HG02759 (cell line): Measurements from ENCODE around the gene SLX4.
A peak's percentile ranks its signal among the peaks of the same experiment; 100 is the strongest.
"Not testable (repeated sequence)": the region's sequence is repeated elsewhere in the genome, so short reads cannot be mapped to it uniquely, and the experiment has no call there.

ENCODE experiments used
- ATAC-seq: cut with Tn5 transposase; IDR thresholded peaks from one replicate; pipeline ENCODE4 v1.9.1; 2021; ENCODE audit warnings: mild to moderate bottlenecking, moderate library complexity; ENCODE audit not compliant: unreplicated experiment

Gene SLX4

DNA sequence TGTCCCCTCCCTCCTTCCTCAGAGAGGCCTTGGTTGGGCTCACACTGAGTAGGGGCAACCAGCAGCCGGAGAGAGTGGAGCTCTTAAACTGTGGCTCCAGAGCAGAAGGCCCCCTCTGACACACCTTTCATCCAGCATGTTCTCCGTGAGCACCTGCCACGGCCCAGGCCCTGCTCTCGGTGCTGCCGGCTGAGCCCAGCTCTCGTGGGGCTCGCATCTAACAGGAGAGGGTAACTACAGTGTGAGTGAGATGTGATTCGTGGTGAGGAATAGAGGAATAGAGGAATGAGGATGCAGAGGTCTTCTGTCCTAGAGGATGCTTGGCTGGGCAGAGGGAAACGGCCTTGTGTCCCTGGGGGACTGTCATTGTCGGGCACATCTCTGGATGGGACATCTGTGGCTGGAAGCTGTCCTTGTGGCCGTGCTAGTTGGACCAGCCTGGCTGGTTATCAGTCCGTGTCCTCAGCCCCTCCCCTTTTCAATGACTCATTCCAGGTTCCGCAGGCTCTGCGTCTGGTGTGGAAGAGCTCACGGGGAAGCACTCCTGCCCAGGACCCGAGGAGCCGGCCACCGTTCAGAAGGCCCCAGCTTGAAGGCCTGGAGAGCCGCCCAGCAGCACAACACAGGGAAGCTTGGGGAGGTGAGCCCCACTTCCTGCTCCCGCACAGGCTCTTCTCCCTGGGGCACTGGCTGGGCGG, 31.1 kb upstream of the SLX4 start:
- no peak for ATAC-seq

DNA sequence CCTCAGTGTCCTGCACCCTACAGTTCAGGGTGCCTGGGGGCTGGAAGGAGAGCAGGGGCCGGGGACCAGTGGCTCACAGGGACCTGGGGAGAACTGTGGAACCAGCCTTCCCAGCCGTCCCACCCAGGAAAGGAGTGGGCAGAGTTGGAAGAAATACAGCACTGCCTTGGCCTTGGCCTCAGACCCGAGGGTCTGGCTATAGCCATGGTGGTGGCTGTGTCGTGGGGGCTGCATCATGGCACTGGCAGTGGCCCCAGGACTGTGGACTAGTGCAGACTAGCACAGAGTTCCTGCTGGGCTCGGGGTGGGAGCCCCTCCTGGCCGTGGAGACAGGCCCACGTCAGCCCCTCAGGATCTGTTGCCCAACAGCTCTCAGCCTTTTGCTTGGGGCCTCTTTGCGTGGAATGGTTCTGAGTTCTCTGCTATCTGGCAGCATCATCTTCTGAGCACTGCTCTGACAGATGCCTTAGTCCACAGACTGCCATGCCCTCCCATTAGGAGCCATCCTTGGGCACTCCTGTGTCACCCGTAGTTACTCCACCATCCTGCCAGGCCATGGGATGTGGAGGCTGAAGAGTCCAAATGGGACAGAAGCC, 30.5 kb upstream of the SLX4 start:
- no peak for ATAC-seq

DNA sequence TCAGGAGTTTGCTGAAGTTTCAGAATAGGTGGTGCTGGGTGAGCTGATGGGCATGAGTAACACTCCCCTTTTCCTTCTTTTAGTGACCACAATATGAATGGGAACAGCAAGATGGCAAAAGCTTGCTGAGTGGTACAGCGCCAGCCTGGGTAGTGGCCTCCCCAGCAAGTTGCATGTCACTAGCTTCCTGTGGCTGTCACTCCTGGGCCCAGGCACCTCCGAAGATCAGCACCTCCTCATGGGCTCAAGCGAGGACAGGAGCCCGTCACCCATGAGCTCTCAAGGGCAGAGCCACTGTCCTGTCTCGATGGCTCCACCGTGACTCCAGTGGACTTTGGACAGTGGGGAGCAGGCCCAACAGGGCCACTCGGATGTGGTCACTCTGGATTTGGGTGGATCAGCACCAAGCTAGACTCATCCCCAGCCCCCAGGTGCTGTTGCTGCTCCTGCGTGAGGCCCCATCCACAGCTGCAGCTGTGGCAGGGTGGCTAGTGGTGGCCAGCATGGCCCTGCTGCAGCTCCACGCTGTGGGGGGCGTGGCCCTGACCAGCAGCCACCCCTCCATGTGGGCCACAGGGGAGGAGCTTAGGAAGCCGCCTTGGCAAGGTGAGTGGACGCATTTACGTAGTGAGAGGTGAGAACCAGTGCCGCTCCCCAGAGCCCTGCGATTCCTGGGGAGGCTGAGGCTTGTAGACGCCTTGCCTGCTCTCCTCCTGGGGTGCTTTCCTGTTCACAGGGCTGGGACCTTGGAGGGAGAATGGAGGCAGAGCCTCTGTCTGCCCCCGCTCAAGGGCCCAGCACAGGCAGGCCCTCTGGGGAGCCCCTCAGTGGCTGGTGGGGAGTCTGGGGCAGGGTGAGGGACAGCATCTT, 29.5 kb upstream of the SLX4 start:
- no peak for ATAC-seq

DNA sequence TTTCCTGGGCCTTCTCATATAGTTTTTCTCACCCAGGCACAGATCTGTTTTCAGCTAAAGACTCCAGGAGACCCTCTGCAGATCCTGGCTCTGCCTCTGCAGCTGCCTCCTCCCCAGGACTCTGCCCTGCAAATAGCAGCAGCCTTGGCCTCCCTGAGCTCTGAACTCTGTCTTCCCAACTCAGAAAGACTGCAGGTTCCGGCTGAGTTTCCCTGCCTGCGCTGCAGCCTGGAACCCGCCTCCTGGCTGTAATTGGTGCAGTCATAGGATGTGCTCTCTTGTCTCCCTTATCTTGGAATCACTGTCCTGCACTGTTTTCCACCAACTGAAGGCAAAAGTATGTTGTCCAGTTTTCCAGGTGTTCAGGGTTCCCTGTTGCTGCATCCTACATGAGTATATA, 28.8 kb upstream of the SLX4 start:
- no peak for ATAC-seq

DNA sequence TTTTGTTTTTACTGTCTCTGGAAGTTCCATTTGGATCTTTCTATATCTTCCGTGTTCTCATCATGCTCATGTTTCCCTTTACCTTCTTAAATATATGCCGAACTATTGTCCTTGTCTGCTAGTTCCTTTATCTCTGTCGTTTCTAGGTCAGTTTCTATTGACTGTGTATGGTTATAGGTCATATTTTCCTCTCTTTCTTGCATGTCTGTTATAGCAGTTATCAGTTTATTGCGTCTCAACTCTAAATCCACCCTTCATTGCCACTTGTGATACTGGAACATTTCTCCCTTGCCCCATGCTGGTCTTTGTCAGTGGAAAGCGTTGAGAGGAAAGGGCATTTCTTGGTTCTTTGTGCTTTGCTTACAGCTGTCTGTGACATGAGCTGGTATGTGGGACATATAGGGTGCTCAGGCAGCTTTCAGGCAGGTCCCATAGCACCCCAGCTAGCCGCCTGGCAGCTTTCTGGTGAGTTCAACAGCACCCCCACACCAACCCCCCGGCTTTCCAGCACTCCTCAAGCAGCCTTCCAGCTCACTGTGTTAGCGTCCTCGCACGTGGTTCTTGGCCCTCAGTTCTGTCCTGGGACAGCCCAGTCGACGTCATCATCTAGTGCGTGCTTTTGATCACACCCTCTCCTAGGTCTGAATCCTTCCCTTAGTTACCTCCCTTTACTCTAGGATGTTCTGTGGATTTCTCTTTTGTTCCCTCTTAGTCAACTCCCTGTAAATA, 27.7 kb upstream of the SLX4 start:
- ATAC-seq, result no peak

DNA sequence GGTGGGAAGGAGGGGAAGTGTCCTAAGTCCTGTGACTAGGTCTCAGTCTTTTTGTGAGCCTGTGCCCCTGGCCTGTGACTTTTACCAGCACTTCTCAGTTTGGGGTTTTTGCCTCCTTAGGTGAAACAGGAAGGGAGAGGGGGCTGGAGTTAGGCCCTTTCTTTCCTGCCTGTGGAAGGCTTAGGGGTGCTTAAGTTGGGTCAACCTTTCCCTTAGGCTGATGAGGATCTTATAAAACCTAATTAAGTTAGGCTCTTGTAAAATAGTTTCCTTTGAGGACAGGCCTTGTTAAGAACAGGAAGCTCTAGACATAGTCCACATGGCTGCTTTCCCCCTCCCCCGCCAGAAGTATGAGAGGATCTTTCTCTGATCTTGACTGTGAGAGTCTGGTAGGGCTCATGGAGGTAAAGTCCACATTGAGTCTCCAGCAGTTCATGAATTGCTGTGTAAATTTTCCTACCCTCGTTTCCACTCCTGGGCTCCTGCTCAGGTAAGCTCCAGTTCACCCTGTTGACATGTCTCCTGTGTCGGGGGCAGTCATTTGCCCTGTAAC, 26.0 kb upstream of the SLX4 start:
- ATAC-seq, result no peak

DNA sequence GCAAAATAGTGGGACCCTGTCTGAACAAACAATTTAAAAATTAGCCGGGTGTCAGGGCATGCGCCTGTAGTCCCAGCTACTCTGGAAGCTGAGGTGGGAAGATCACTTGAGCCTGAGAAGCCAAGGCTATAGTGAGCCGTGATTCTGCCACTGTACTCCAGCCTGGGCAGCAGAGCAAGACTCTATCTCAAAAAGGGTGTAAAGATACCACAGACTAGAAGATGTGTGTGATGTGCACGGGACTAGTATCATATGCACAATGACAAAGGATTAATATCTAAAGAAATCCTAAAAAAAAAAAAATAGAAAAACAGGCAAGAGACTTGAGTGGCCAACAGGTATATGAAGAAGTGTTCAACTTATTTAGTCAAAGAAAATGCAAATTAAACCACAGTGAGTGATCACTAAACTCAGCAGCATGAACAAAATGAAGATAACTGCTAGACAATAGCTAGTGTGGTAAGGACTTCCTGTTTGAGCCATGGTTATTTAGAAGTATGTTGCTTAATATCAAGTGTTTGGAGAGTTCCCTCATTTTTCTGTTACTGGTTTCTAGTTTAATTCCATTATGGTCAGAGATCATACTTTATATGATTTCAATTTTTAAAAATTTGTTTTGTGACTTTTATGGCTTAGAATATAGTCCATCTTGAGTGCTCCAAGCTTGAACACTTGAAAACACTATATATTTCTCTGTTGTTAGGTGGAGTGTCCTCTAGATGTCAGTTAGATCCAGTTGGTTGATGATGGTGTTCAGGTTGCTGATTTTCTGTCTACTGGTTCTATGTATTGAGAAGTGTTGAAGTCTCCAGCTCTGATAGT, 14.7 kb upstream of the SLX4 start:
- ATAC-seq, result peak; percentile 58

DNA sequence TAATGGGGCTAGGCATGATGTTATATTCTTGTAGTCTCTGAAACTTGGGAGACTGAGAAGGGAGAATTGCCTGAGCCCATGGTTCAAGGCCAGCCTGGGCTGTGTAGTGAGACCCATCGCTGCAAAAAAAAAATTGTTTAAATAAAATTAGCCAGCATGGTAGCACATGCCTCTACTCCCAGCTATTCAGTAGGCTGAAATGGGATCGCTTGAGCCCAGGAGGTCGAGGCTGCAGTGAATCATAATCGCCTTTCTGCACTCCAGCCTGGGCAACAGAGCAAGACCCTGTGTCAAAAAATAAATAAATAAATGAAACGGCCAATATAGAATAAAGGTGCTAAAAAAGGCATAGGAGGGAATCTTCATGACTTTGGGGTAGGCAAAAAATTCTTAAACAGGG, 13.9 kb upstream of the SLX4 start:
- no peak for ATAC-seq

DNA sequence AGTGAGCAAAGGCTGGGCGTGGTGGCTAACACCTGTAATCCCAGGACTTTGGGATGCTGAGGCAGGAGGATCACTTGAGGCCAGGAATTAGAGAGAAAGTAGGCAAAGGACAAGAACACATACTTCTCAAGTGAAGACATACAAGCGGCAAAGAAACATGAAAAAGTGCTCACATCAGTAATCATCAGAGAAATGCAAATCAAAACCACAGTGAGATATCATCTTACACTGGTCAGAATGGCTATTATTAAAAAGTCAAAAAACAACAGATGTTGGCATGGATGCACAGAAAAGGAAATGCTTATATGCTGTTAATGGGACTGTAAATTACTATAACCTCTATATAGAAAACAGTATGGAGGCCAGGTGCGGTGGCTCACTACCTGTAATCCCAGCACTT, 12.2 kb upstream of the SLX4 start:
- peak; percentile 48 for ATAC-seq

DNA sequence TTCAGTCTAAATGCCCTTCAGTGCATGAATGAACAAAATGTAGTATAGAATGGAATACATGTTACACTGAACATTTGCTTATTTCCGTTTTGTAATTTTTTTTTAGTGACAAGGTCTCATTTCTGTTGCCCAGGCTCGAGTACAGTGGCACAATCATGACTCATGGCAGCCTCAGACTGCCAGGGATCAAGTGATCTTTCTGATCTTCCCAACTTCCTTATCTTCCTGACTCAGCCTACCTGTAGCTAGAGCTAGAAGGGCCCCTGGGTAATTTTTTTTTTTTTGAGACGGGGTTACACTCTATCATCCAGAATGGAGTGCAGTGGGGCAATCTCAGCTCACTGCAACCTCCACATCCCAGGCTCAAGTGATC, 7.3 kb upstream of the SLX4 start:
- ATAC-seq, result no peak

DNA sequence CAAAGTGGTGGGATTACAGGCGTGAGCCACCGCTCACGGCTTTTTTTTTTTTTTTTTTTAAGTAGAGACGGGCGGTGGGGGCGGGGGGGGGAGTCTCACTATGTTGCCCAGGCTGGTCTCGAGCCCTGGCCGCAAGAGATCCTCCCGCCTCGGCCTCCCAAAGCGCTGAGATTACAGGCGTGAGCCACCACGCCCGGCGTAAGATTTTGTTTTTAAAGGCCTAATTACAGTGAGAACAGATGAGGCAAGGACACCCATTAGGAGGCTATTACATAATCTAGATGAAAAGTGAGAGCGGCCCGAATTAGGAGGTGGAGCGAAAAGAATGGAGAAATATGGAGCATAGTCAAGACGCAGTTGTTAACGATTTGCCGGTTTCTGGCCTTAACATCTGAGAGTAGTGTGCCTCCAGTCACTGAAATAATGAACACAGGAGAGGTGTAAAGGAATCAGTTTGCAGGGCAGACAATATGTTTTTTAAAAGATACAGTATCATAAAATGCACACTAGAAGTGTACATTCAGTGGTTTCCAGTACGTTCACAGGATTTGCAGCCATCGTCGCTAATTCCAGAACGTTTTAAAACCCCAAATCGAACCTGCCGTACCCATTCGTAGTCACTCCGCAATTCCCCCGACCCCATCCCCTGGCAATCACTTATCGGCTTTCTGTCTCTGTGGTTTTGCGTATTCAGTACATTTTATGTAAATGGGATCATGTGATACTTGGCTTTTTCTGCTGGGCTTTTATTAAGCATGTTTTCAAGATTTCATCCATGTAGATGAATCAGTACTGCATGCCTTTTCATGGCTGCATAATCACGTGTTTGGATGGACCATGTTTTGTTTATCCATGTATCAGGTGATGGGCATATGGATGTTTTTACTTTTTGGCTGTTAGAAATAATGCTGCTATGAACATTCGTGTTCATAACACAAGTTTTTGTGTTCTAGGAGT, 1.4 kb upstream of the SLX4 start:
- ATAC-seq, result no peak

DNA sequence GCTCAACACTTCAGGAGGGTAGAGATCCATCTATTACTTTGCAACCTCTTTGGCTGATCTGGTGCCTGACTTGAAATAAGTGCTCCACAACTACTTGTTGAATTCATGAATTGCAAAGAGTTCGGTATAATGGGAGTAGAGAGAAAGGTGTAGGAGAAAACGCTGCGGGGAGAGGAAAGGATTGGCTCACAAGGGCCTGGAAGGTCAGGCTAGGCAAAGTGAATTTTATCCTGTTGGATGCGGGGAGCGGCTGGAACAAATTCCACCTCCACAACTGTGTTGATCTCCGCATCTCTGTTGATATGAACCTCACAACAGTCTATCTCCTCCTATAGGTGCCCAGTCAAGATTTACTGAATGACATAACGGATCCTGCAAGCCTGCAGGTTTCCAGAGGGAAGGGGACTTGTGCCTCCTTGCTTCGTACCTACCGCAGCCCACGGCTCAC, 684 bp downstream of the SLX4 start:
- no peak for ATAC-seq

DNA sequence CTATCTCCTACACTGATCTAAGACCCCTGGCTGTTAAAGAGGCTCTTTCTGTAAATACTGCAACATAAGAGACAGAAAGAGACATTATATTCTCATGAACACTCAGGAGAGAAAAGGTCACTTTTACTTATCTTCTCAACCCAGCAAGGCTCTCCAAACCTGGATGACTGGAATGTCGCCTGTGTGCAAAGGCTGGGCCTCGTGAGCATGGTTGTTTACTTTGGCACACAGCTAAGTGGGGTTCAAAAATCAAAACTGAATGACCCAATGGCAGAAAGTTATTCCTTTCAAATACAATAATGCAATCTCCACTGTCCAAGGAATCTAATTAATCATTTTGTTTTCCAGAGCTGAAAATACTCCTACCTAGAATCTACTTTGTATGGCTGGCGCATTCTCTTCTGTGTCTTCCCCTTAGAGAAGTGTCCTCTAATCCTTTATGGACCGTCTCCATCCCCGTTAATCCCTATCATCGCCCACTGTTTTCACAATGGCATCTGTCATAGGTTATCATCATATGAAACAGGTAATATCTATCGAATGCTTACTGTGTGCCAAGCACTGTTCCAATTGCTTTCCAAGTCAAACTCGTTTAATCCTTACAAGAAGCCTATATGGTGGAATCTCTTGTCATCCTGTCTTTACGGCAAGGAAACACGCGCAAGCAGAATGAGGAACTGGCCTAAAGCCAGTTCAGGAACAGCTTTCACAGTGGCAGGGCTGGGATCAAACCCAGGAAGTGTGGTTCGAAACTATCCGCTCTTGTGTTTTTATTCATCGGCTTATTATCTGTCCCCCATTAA, 1.3 kb downstream of the SLX4 start:
- ATAC-seq, result no peak

DNA sequence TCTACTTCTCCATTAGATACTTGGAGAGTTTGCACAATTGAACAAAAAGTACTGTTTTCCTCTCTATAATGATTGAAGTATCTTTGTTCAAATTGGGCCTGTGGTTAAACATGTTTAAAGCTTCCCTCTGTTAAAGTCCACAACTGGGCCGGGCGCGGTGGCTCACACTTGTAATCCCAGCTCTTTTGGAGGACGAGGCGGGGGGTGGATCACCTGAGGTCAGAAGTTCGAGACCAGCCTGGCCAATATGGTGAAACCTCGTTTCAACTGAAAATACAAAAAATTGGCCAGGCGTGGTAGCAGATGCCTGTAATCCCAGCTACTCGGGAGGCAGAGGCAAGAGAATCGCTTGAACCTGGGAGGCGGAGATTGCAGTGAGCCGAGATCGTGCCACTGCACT, 2.4 kb downstream of the SLX4 start:
- not testable (repeated sequence) for ATAC-seq

DNA sequence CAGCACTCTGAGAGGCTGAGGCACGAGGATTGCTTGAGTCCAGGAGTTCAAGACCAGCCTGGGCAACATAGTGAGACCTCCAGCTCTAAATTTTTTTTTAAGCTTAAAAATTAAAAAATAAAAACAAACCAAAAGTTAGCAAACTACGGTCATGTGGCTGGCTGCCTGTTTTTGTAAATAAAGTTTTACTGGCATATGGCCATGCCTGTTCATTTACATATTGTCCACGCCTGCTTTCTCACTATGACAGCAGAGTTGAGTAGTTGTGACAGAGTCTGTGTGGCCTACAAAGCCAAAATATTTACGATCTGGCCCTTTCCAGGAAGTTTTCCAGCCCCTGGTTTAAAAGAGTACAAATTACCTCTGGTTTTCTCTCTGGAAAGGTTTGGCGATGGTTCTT, 3.3 kb downstream of the SLX4 start:
- ATAC-seq, result no peak

DNA sequence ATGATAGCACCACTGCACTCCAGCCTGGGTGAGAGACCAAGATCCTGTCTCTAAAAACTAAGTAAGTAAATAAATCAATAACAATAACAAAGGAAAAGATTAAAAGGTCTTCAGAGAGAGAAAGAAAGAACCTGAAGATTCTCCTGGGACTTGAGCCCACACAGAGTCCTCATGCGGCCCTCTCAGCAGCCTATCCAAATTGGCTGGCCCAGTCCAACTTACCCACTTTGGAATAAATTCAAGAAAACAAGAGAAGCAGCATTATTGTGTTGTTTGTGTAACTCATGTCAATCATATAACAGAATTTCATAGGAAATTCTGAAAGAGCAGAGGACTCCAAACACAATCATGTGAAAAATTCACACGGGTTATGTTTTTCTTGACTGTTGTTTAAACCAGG, 3.8 kb downstream of the SLX4 start:
- ATAC-seq, result no peak

DNA sequence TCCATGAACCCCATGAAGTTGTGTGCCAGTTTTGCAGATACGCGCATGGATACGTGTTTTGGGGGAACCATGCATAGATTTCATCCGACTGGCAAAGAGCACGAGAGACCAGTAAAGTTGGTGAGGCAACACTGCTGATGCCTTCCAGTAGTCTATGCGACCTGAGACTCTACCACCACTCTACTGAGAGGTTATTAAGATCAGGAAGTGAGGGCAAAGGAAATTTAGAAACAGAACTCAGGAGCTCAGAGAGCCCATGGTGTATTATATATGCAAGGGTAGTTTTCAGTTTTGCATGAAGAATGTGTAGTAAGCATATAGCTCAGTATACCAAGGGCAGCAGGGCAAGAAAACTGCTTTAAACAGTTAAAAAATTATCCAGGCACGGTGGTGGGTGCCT, 4.2 kb downstream of the SLX4 start:
- no peak for ATAC-seq

DNA sequence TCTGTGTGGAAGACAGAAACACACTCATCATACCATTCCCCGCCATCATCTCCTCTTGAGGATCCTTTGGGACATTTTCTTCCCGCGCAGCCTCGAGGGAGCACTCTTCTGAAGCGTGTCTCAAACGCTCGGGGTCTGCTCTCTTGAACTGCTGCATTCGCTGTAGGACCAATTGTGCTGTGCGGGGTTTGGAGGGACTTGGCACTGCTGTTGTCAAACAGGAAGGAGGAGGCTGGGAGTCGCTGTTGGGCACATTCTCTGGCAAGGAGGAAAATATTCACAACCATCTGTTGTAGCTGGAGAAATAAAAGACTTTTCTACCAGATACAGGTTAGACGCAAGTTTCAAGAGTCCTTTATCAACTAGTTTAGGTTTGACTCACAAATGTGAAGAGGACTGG, 5.0 kb downstream of the SLX4 start:
- no peak for ATAC-seq
